GM12878 (cell line): ENCODE measurements around the gene CSF2.

Source experiments
- EP300 ChIP-seq, 2 experiments: fragments of 150-350 bp in 1 of 2; IDR thresholded peaks; 2 replicates each; pipeline ENCODE4 v1.6.1; 2011 to 2012; ENCODE audit warnings: low read depth in 2 of 2, low read length in 2 of 2, borderline replicate concordance in 1 of 2, improper control_type of control experiment in 1 of 2, inconsistent platforms in 1 of 2; ENCODE audit not compliant: control insufficient read depth in 1 of 2
- EZH2 ChIP-seq: IDR thresholded peaks from 2 replicates; pipeline ENCODE4 v1.6.1; 2012; ENCODE audit warnings: low read depth, mild to moderate bottlenecking, control low read depth, inconsistent platforms, low read length, borderline replicate concordance; ENCODE audit not compliant: control insufficient read depth
- HDAC2 ChIP-seq: fragments of 200-600 bp; sonication (generic); IDR thresholded peaks from 2 replicates; pipeline ENCODE4 v1.6.1; 2017
- HDAC6 ChIP-seq: fragments of 200-600 bp; sonication (generic); IDR thresholded peaks from one replicate; pipeline ENCODE4 v1.8.0; 2017; ENCODE audit warnings: antibody characterized with exemption; ENCODE audit not compliant: unreplicated experiment
- NBN ChIP-seq: fragments of 450-650 bp; IDR thresholded peaks from 2 replicates; pipeline ENCODE4 v1.6.1; 2016
- POLR2A ChIP-seq: IDR thresholded peaks from 2 replicates; pipeline ENCODE4 v1.6.1; 2011; ENCODE audit warnings: low read depth, mild to moderate bottlenecking, low read length
- POLR2AphosphoS5 ChIP-seq: IDR thresholded peaks from 2 replicates; pipeline ENCODE4 v1.6.1; 2011; ENCODE audit warnings: mild to moderate bottlenecking, low read length, inconsistent platforms
- POU2F2 ChIP-seq: IDR thresholded peaks from 3 replicates; pipeline ENCODE4 v1.6.1; 2011; ENCODE audit warnings: low read depth, mild to moderate bottlenecking, low read length, borderline replicate concordance
- YY1 ChIP-seq: IDR thresholded peaks from 2 replicates; pipeline ENCODE4 v1.6.1; 2011; ENCODE audit warnings: low read depth, mild to moderate bottlenecking, low read length
- ZBED1 ChIP-seq: IDR thresholded peaks from 2 replicates; pipeline ENCODE4 v1.6.1; 2016; ENCODE audit warnings: borderline replicate concordance
- TF ChIP-seq, protein P1 (sequence below), 3 experiments: IDR thresholded peaks in 2 of 3; conservative IDR thresholded peaks in 1 of 3; 2 replicates each; pipeline ENCODE4 v1.5.1; 2011; ENCODE audit warnings: low read depth in 3 of 3, low read length in 3 of 3, mild to moderate bottlenecking in 3 of 3, control low read depth in 2 of 3, moderate library complexity in 2 of 3, inconsistent platforms in 1 of 3, mixed read lengths in 1 of 3; ENCODE audit not compliant: control insufficient read depth in 2 of 3, insufficient read depth in 1 of 3; ENCODE audit errors: extremely low read depth in 1 of 3

DNA sequence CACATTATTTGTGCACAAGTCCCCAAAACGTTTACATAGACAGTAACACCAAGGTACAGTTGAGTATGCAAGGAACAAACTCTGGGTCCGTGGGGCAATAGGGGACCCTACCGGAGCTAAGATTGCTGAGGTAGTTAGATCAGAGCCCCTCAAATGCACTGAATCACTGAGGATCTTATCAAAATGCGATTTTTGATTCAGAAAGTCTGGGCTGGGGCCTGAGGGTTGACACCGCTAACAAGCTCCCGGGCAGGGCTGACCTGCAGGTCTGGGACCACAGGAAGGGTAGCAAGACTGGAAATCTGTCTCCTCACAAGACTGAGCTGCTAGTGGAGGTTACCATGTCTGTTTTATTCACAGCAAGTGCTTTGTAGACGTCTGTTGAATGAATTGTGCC, 14.9 kb upstream of the CSF2 start:
- TF ChIP-seq POU2F2 = no peak
- TF ChIP-seq, protein P1, sequence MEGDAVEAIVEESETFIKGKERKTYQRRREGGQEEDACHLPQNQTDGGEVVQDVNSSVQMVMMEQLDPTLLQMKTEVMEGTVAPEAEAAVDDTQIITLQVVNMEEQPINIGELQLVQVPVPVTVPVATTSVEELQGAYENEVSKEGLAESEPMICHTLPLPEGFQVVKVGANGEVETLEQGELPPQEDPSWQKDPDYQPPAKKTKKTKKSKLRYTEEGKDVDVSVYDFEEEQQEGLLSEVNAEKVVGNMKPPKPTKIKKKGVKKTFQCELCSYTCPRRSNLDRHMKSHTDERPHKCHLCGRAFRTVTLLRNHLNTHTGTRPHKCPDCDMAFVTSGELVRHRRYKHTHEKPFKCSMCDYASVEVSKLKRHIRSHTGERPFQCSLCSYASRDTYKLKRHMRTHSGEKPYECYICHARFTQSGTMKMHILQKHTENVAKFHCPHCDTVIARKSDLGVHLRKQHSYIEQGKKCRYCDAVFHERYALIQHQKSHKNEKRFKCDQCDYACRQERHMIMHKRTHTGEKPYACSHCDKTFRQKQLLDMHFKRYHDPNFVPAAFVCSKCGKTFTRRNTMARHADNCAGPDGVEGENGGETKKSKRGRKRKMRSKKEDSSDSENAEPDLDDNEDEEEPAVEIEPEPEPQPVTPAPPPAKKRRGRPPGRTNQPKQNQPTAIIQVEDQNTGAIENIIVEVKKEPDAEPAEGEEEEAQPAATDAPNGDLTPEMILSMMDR (IDR thresholded peaks at IDR 0.05 in 2 of 3, conservative IDR thresholded peaks at IDR 0.05 in 1 of 3; ENCODE audit: control insufficient read depth in 2 of 3, extremely low read depth in 1 of 3, insufficient read depth in 1 of 3, low read depth in 3 of 3, low read length in 3 of 3) = no peak
- no peak for TF ChIP-seq EP300 (IDR thresholded peaks at IDR 0.05; ENCODE audit: borderline replicate concordance in 1 of 2, control insufficient read depth in 1 of 2, low read depth in 2 of 2, low read length in 2 of 2)
- TF ChIP-seq POLR2A = no peak
- no peak for TF ChIP-seq EZH2
- no peak for TF ChIP-seq NBN
- no peak for TF ChIP-seq POLR2AphosphoS5
- no peak for TF ChIP-seq HDAC2
- no peak for TF ChIP-seq HDAC6
- TF ChIP-seq ZBED1 = no peak
- TF ChIP-seq YY1 = no peak
